Lower lobe of right lung (tissue), 2 donors: ENCODE results near the gene P2RY4. TPM values are rescaled to one million over a fixed set of nuclear protein-coding genes. Genes with fewer than 3 reads are reported as not detected.

Source experiments
- ATAC-seq, 2 donors: fragments of 200-7000 bp; cut with Tn5 transposase; one replicate each; pipeline ENCODE4 v1.9.1; 2020 to 2022; ENCODE audit warnings: mild to moderate bottlenecking in 2 of 2, moderate library complexity in 2 of 2
- DNase-seq: peaks from one replicate; pipeline ENCODE4 v3.0.0-alpha.2; 2020
- H3K27ac ChIP-seq: fragments of 200-600 bp; one replicate; pipeline ENCODE4 v1.8.0; 2022
- H3K27me3 ChIP-seq: fragments of 200-600 bp; one replicate; pipeline ENCODE4 v1.8.0; 2022; ENCODE audit warnings: low read depth
- H3K36me3 ChIP-seq: fragments of 200-600 bp; one replicate; pipeline ENCODE4 v1.8.0; 2022; ENCODE audit warnings: mild to moderate bottlenecking
- H3K4me1 ChIP-seq: fragments of 200-600 bp; one replicate; pipeline ENCODE4 v1.8.0; 2022
- H3K4me3 ChIP-seq: fragments of 200-600 bp; one replicate; pipeline ENCODE4 v1.8.0; 2022; ENCODE audit warnings: mild to moderate bottlenecking
- H3K9me3 ChIP-seq: fragments of 200-600 bp; one replicate; pipeline ENCODE4 v1.8.0; 2022
- intact Hi-C: fragments of 100-400 bp; cut with DNase I; formaldehyde crosslinking; loops from one replicate; pipeline ENCODE4 v1.11.0; 2022
- total RNA-seq: library from RNA; stranded (reverse); fragmentation: NEBNext Ultra II Directional; extraction: Animal tissue kit (Norgen Biotek cat#: 25700); gene quantifications from one replicate; pipeline ENCODE4 v1.2.1, GENCODE V29; 2021
- TF ChIP-seq, protein P1 (sequence below): fragments of 200-600 bp; IDR thresholded peaks from one replicate; pipeline ENCODE4 v1.8.0; 2022; ENCODE audit warnings: antibody characterized with exemption, mild to moderate bottlenecking
- donor health status: DM: no; HTN: yes; CAD: no; lungs with severe emphysema.

Gene P2RY4
- total RNA-seq, 1 donor from 2014 or later = 0.38 TPM

DNA sequence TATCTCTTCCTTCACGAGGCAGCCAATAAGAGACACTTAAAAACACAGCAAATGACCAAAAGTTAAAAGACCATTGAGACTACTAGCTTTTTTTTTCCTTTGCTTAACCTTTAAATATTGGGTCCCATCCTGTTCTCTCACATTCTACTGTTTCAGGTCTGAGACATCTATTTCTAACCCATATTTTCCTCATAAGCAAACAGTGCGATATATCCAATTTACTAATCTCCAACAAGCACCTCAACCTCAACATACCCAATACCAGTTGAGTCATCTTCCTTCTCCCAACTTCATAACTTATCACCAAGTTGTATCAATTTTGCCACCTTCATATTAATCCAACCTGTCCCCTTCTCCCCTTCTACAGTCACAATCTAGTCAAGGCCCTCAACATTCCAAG lies 18.5 kb downstream of the P2RY4 start:
- Histone ChIP-seq H3K27ac (no peak overlapping the region), H3K4me1 (no peaks in the 10 kb centered on the region), H3K27me3 (no peaks in the 10 kb centered on the region), H3K4me3 (no peak overlapping the region), H3K9me3 (no peaks in the 10 kb centered on the region), H3K36me3 (no peaks in the 10 kb centered on the region)
- ATAC-seq = no peak
- intact Hi-C loops = no loop called here
- DNase-seq = no peak
- TF ChIP-seq, protein P1, sequence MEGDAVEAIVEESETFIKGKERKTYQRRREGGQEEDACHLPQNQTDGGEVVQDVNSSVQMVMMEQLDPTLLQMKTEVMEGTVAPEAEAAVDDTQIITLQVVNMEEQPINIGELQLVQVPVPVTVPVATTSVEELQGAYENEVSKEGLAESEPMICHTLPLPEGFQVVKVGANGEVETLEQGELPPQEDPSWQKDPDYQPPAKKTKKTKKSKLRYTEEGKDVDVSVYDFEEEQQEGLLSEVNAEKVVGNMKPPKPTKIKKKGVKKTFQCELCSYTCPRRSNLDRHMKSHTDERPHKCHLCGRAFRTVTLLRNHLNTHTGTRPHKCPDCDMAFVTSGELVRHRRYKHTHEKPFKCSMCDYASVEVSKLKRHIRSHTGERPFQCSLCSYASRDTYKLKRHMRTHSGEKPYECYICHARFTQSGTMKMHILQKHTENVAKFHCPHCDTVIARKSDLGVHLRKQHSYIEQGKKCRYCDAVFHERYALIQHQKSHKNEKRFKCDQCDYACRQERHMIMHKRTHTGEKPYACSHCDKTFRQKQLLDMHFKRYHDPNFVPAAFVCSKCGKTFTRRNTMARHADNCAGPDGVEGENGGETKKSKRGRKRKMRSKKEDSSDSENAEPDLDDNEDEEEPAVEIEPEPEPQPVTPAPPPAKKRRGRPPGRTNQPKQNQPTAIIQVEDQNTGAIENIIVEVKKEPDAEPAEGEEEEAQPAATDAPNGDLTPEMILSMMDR = no peak

DNA sequence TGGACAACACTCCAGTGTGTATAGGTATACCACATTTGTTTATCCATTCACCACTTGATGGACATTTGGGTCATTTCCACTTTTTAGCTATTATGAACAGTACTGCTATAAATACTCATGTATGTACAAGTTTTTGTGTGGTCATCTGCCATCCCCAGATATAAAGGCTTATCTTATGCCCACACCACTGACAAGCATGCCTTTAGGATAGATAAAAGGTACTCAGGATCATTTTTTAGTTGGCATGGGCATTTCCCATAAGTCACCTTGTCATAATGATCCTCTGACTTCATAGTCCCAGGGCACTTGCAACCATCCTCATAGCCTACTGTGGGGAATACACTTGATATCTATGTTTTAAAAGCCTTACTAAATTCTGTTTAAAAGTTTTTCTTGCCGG lies 19.3 kb downstream of the P2RY4 start:
- Histone ChIP-seq H3K36me3 (no peaks in the 10 kb centered on the region), H3K27ac (no peak overlapping the region), H3K4me3 (no peak overlapping the region), H3K27me3 (no peaks in the 10 kb centered on the region), H3K9me3 (no peaks in the 10 kb centered on the region), H3K4me1 (no peaks in the 10 kb centered on the region)
- intact Hi-C loops = no loop called here
- no peak for DNase-seq
- TF ChIP-seq, protein P1 = no peak
- ATAC-seq = no peak

DNA sequence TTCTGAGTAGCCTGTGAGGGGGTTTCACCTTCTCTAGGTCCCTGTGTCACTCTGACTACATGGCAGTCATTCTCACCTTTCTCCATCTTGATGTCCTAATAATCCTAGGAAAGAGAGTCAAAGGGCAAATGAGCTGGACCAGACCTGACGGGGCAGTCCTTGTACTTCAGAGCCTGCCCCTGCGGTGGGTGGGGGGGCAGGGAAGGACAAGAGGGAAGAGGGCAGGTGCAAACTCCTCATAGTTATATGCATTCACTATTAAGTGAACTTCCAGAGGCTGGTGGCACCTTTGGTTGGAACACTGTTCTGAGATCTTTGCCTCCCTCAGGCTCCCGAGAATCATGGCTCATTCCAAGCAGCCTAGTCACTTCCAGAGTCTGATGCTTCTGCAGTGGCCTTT lies 25.6 kb downstream of the P2RY4 start, which contains the start of gene AWAT1:
Gene AWAT1 (plus strand): TSS at position 301 of the 400 bp plus-strand sequence. CDS start 41 bp downstream, at position 342.
- H3K27ac ChIP-seq = no peak within 1 kb of the TSS
- ATAC-seq (no peak), DNase-seq (no peak)
- no peaks in the 10 kb centered on the region for H3K4me1 ChIP-seq
- TF ChIP-seq, protein P1 = no peak
- no peak within 1 kb of the TSS for H3K4me3 ChIP-seq
- H3K9me3 ChIP-seq = no peaks in the 10 kb centered on the region
- intact Hi-C loops = no loop called here
- H3K27me3 ChIP-seq = no peaks in the 10 kb centered on the region
- no peaks in the 10 kb centered on the region for H3K36me3 ChIP-seq

DNA sequence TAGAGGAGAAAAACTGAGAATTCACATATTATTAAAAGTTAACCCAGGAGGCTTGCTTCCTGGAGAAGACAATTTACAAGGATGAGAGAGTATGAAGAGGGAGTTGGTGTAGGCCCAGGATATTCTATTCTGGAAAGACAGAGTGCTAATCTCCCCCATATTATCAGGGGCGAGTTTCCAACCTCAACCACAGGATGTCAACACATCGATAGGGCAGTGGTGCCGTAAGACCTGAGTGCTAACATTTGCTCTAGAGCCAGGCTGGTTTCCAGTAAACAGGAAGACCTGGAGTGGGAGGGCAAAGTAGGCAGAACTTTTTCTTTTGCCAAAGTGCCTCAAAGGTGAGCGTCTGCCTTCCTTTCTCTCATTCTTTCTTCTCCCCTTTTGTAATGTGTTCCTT lies 28.3 kb downstream of the P2RY4 start:
- TF ChIP-seq, protein P1 = no peak
- H3K9me3 ChIP-seq = no peaks in the 10 kb centered on the region
- DNase-seq (no peak), ATAC-seq (no peak)
- H3K4me3 ChIP-seq = no peak overlapping the region
- H3K36me3 ChIP-seq = no peaks in the 10 kb centered on the region
- intact Hi-C loops = no loop called here
- H3K27ac ChIP-seq = no peak overlapping the region
- no peaks in the 10 kb centered on the region for H3K4me1 ChIP-seq
- H3K27me3 ChIP-seq = no peaks in the 10 kb centered on the region

DNA sequence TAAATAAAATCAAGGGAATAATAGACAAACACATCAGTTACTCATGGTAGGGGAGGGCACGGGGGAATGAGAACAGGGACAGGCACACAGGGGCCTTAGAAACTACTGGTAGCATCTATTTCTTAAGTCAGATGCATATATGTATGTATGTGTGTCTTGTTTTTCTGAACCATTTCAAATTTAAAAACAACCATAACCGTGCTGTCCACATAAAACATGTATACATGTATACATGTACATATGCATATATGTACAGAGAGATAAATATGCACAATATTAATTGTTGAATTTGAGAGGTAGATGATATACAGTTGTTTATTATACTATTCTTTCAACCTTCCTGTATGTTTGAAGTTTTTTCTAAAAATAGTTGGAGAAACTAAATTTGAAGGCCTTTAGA lies 33.3 kb downstream of the P2RY4 start:
- intact Hi-C loops = no loop called here

More for the DNA sequence above, 33.3 kb downstream of the P2RY4 start:
- DNase-seq (no peak), ATAC-seq (no peak)
- Histone ChIP-seq H3K9me3 (no peaks in the 10 kb centered on the region), H3K4me3 (no peak overlapping the region), H3K27me3 (no peaks in the 10 kb centered on the region), H3K4me1 (no peaks in the 10 kb centered on the region), H3K27ac (no peak overlapping the region), H3K36me3 (no peaks in the 10 kb centered on the region)
- TF ChIP-seq, protein P1 = no peak
